Esophagus squamous epithelium (tissue), 4 donors: ENCODE data around the gene ANO10.

ENCODE experiments used
- CTCF ChIP-seq, 6 experiments: fragments of 450-650 bp in 4 of 6; fragments of 200-600 bp in 2 of 6; sonication (generic) in 2 of 6; IDR thresholded peaks; one replicate each; pipeline ENCODE4 v1.5.1; 2016 to 2019; ENCODE audit warnings: antibody characterized with exemption in 6 of 6, mild to moderate bottlenecking in 4 of 6, moderate library complexity in 4 of 6
- POLR2A ChIP-seq, 4 donors: fragments of 450-650 bp; IDR thresholded peaks; one replicate each; pipeline ENCODE4 v1.6.1; 2017; ENCODE audit warnings: antibody characterized with exemption in 4 of 4, mild to moderate bottlenecking in 4 of 4, moderate library complexity in 3 of 4

GRCh38 chr3:43540624-43541023, 81.2 kb downstream of the ANO10 start:
- no peak for TF ChIP-seq CTCF (IDR thresholded peaks at IDR 0.05)
- no peak for TF ChIP-seq POLR2A (IDR thresholded peaks at IDR 0.05)
